GM12865 (cell line): ENCODE data around the gene TRIP13.

ENCODE experiments used
- DNase-seq: peaks from one replicate; pipeline ENCODE4 v3.0.0; 2010; ENCODE audit warnings: low read depth
- H3K4me3 ChIP-seq: 2 replicates; pipeline ENCODE4 v1.5.1; 2011; ENCODE audit warnings: mild to moderate bottlenecking, low read depth, low read length, control low read depth
- CTCF ChIP-seq: IDR thresholded peaks from 2 replicates; pipeline ENCODE4 v1.5.1; 2011; ENCODE audit warnings: low read length, control low read depth, low read depth, inconsistent platforms; ENCODE audit not compliant: insufficient read depth; ENCODE audit errors: missing control alignments

The TRIP13 gene

GRCh38 chr5:959581-960531, 67.2 kb downstream of the TRIP13 start:
- no peak for TF ChIP-seq CTCF
- H3K4me3 ChIP-seq = no peak overlapping the region
- DNase-seq = no peak

- TF ChIP-seq CTCF = no peak
- H3K4me3 ChIP-seq = no peak overlapping the region
- no peak for DNase-seq
Observed at GRCh38 chr5:960551-960950, 67.9 kb downstream of the TRIP13 start.

GRCh38 chr5:961002-961710, 68.5 kb downstream of the TRIP13 start:
- no peak overlapping the region for H3K4me3 ChIP-seq
- no peak for DNase-seq
- TF ChIP-seq CTCF = no peak

- DNase-seq = no peak
- TF ChIP-seq CTCF = no peak
- H3K4me3 ChIP-seq = no peak overlapping the region
Observed at GRCh38 chr5:961711-962240, 69.1 kb downstream of the TRIP13 start.

- no peak overlapping the region for H3K4me3 ChIP-seq
Observed at GRCh38 chr5:962386-962785, 69.7 kb downstream of the TRIP13 start.

GRCh38 chr5:962801-963200, 70.1 kb downstream of the TRIP13 start:
- no peak for TF ChIP-seq CTCF
- H3K4me3 ChIP-seq = no peak overlapping the region
- no peak for DNase-seq

More at GRCh38 chr5:962386-962785, 69.7 kb downstream of the TRIP13 start:
- TF ChIP-seq CTCF = no peak
- no peak for DNase-seq
